HepG2 (cell line): ENCODE measurements around the gene EPB41L5. TPM values are rescaled to one million over a fixed set of nuclear protein-coding genes. Genes with fewer than 3 reads are reported as not detected.

Experiments used
- BORCS8-MEF2B ChIP-seq: sonication (generic); formaldehyde crosslinking; IDR thresholded peaks from 2 replicates; pipeline ENCODE4 v1.8.0; 2022; ENCODE audit warnings: mild to moderate bottlenecking, missing genetic modification reagents
- ELF3 ChIP-seq: IDR thresholded peaks from 2 replicates; pipeline ENCODE4 v1.6.1; 2016; ENCODE audit warnings: missing genetic modification reagents, missing compliant biosample characterization
- GMEB1 ChIP-seq: sonication (generic); formaldehyde crosslinking; IDR thresholded peaks from 2 replicates; pipeline ENCODE4 v1.5.1; 2020; ENCODE audit warnings: missing genetic modification reagents, mild to moderate bottlenecking, borderline replicate concordance
- HCFC1 ChIP-seq: fragments of 150-350 bp; IDR thresholded peaks from 2 replicates; pipeline ENCODE4 v1.6.1; 2014; ENCODE audit warnings: low read depth, low read length
- HNRNPH1 ChIP-seq: fragments of 200-400 bp; formaldehyde crosslinking; optimal IDR thresholded peaks from 2 replicates; pipeline ENCODE3; 2017; ENCODE audit warnings: mild to moderate bottlenecking, low read depth, low read length
- KDM5A ChIP-seq: fragments of 200-600 bp; sonication (generic); IDR thresholded peaks from 2 replicates; pipeline ENCODE4 v1.7.0; 2018; ENCODE audit warnings: antibody characterized with exemption, mild to moderate bottlenecking, low read length, borderline replicate concordance
- MIER2 ChIP-seq: IDR thresholded peaks from 2 replicates; pipeline ENCODE4 v1.6.1; 2016; ENCODE audit warnings: missing biosample characterization, missing genetic modification reagents
- PHF21A ChIP-seq: sonication (generic); formaldehyde crosslinking; IDR thresholded peaks from 2 replicates; pipeline ENCODE4 v1.5.0; 2020; ENCODE audit warnings: mild to moderate bottlenecking, missing genetic modification reagents
- POLR2AphosphoS5 ChIP-seq: IDR thresholded peaks from 2 replicates; pipeline ENCODE4 v1.6.1; 2012; ENCODE audit warnings: low read depth, low read length
- SALL1 ChIP-seq: sonication (generic); formaldehyde crosslinking; IDR thresholded peaks from 2 replicates; pipeline ENCODE4 v1.8.0; 2022; ENCODE audit warnings: mild to moderate bottlenecking, missing genetic modification reagents
- SOX13 ChIP-seq, 3 experiments: fragments of 450-650 bp in 1 of 3; sonication (generic) in 1 of 3; formaldehyde crosslinking in 1 of 3; IDR thresholded peaks in 2 of 3; conservative IDR thresholded peaks in 1 of 3; 2 replicates each; pipeline versions ENCODE4 v1.5.0 to v1.6.1; 2016 to 2020; ENCODE audit warnings: antibody characterized with exemption in 1 of 3, mild to moderate bottlenecking in 1 of 3, missing compliant biosample characterization in 1 of 3, missing genetic modification reagents in 1 of 3, moderate library complexity in 1 of 3
- TERF1 ChIP-seq: sonication (generic); formaldehyde crosslinking; IDR thresholded peaks from 2 replicates; pipeline ENCODE4 v1.8.0; 2022; ENCODE audit warnings: mild to moderate bottlenecking, missing genetic modification reagents, moderate library complexity
- TFDP2 ChIP-seq: sonication (generic); formaldehyde crosslinking; IDR thresholded peaks from 2 replicates; pipeline ENCODE4 v1.4.0; 2020; ENCODE audit warnings: missing genetic modification reagents
- ZBTB38 ChIP-seq: sonication (generic); formaldehyde crosslinking; IDR thresholded peaks from 2 replicates; pipeline ENCODE4 v1.5.1; 2020; ENCODE audit warnings: mild to moderate bottlenecking, missing genetic modification reagents
- ZMYM4 ChIP-seq: sonication (generic); formaldehyde crosslinking; IDR thresholded peaks from 2 replicates; pipeline ENCODE4 v1.8.1; 2023; ENCODE audit warnings: mild to moderate bottlenecking, missing genetic modification reagents
- ZNF24 ChIP-seq: fragments of 450-650 bp; IDR thresholded peaks from 2 replicates; pipeline ENCODE4 v1.6.1; 2017; ENCODE audit warnings: antibody characterized with exemption, mild to moderate bottlenecking
- ZNF253 ChIP-seq: sonication (generic); formaldehyde crosslinking; IDR thresholded peaks from 2 replicates; pipeline ENCODE4 v1.8.0; 2022; ENCODE audit warnings: mild to moderate bottlenecking, missing genetic modification reagents, borderline replicate concordance
- ZNF317 ChIP-seq: sonication (generic); formaldehyde crosslinking; IDR thresholded peaks from 2 replicates; pipeline ENCODE4 v1.5.0; 2020; ENCODE audit warnings: mild to moderate bottlenecking, missing genetic modification reagents
- ZNF333 ChIP-seq: sonication (generic); formaldehyde crosslinking; IDR thresholded peaks from 2 replicates; pipeline ENCODE4 v1.4.0; 2020; ENCODE audit warnings: mild to moderate bottlenecking, missing genetic modification reagents, borderline replicate concordance
- ZNF512B ChIP-seq: sonication (generic); formaldehyde crosslinking; IDR thresholded peaks from 2 replicates; pipeline ENCODE4 v1.5.1; 2020; ENCODE audit warnings: missing genetic modification reagents, mild to moderate bottlenecking, borderline replicate concordance
- ZNF580 ChIP-seq: IDR thresholded peaks from 2 replicates; pipeline ENCODE4 v1.6.1; 2016; ENCODE audit warnings: low read depth, borderline replicate concordance
- polyA plus RNA-seq, 8 experiments: library from polyadenylated mRNA; depleted of rRNA in 3 of 8; stranded (reverse) in 7 of 8; unstranded in 1 of 8; fragments of >200 nt; fragmentation: Illumina TruSeq in 4 of 8; extraction: Trizol in 4 of 8; gene quantifications; 2 replicates each; pipeline versions ENCODE4 v1.2.1 to v1.2.3, GENCODE V29; 2011 to 2016; ENCODE audit warnings: low read depth in 4 of 8, missing spikeins in 1 of 8, mixed read lengths in 1 of 8; ENCODE audit not compliant: insufficient read depth in 1 of 8
- total RNA-seq, 5 experiments: library from RNA; depleted of rRNA; stranded (reverse); fragments of >200 nt; fragmentation: Illumina TruSeq; extraction: Trizol; gene quantifications; 2 replicates each; pipeline ENCODE4 v1.2.3, GENCODE V29; 2016; ENCODE audit warnings: low read depth in 1 of 5

Gene EPB41L5
- total and polyA plus RNA-seq, 2 of the 13 experiments (the other 11 are each of a cell fraction or from before 2014, with no cell fraction given) = 40.5 to 47.5 TPM

GRCh38 chr2:120223034-120223912 is 210.4 kb downstream of the EPB41L5 start, which contains the start of gene TMEM185B (continued):
- TF ChIP-seq GMEB1 (CRISPR knock-in tag) = no peak
- peak; percentile 65; the same call in 1 of the 2 replicates for TF ChIP-seq ZMYM4
- peak; percentile 43; the same call in 1 of the 2 replicates for TF ChIP-seq ZNF317 (CRISPR knock-in tag)
- peak; percentile 37; the same call in 1 of the 2 replicates for TF ChIP-seq TFDP2 (CRISPR knock-in tag)
- TF ChIP-seq ZNF24 = no peak
- TF ChIP-seq BORCS8-MEF2B (CRISPR knock-in tag) = 0 out of 2 replicates have a peak, but pooled peaks have one; percentile 44
- TF ChIP-seq ZNF580 (CRISPR knock-in tag) = 0 out of 2 replicates have a peak, but pooled peaks have one; percentile 18
- TF ChIP-seq SALL1 (CRISPR knock-in tag) = peak; percentile 57
- TF ChIP-seq SOX13 (IDR thresholded peaks at IDR 0.05) = no peak
- 0 out of 4 replicates have a peak, but pooled peaks of 1 of the 2 experiments have one; percentile 2 for TF ChIP-seq SOX13 (CRISPR knock-in tag; conservative IDR thresholded peaks at IDR 0.05 in 1 of 2, IDR thresholded peaks at IDR 0.05 in 1 of 2)
- TF ChIP-seq ZNF253 (CRISPR knock-in tag) = 0 out of 2 replicates have a peak, but pooled peaks have one; percentile 11
- TF ChIP-seq TERF1 (CRISPR knock-in tag) = no peak
- no peak for TF ChIP-seq HCFC1
- TF ChIP-seq HNRNPH1 = no peak
- no peak for TF ChIP-seq KDM5A
- no peak for TF ChIP-seq ZNF333 (CRISPR knock-in tag)
- TF ChIP-seq PHF21A (CRISPR knock-in tag) = peak; percentile 65
- TF ChIP-seq MIER2 = no peak; the same call in 1 of the 2 replicates
- TF ChIP-seq ZNF512B (CRISPR knock-in tag) = no peak
- 0 out of 2 replicates have a peak, but pooled peaks have one; percentile 13 for TF ChIP-seq ZBTB38 (CRISPR knock-in tag)
- 0 out of 2 replicates have a peak, but pooled peaks have one; percentile 34 for TF ChIP-seq ELF3 (CRISPR knock-in tag)
- peak; percentile 68 for TF ChIP-seq POLR2AphosphoS5
